HG02642 (cell line): ENCODE results near the gene ACR.

Source experiments
- ATAC-seq: cut with Tn5 transposase; IDR thresholded peaks from one replicate; pipeline ENCODE4 v1.9.1; 2021; ENCODE audit warnings: mild to moderate bottlenecking; ENCODE audit not compliant: unreplicated experiment, poor library complexity

The ACR gene

GRCh38 chr22:50737728-50738648 lies at the start of gene ACR:
Gene ACR (plus strand): TSS chr22:50738204. CDS start chr22:50738236, 32 bp downstream.
- ATAC-seq: no peak

GRCh38 chr22:50688448-50688847 lies 49.6 kb upstream of the ACR start:
- ATAC-seq: no peak

DNA sequence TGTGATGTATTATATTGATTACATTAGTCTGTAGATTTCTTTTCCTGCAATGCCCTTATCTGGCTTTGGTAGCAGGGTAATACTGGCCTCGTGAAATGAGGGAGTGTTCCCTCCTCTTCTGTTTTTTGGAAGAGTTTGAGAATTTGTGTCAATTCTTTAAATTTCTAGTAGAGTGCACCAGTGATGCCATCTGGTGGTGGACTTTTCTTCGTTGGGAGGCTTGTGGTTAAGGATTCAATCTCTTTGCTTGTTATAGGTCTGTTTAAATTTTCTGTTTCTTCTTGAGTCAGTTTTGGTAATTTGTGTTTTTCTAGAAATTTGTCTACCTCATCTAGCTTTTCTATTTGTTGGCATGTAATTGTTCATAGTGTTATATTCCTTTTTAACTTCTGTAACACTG lies 46.5 kb upstream of the ACR start:
- ATAC-seq: no peak

- ATAC-seq: no peak
Observed at GRCh38 chr22:50693462-50693861, 44.5 kb upstream of the ACR start.

- no peak for ATAC-seq
Observed at GRCh38 chr22:50694099-50694605, 43.9 kb upstream of the ACR start.

DNA sequence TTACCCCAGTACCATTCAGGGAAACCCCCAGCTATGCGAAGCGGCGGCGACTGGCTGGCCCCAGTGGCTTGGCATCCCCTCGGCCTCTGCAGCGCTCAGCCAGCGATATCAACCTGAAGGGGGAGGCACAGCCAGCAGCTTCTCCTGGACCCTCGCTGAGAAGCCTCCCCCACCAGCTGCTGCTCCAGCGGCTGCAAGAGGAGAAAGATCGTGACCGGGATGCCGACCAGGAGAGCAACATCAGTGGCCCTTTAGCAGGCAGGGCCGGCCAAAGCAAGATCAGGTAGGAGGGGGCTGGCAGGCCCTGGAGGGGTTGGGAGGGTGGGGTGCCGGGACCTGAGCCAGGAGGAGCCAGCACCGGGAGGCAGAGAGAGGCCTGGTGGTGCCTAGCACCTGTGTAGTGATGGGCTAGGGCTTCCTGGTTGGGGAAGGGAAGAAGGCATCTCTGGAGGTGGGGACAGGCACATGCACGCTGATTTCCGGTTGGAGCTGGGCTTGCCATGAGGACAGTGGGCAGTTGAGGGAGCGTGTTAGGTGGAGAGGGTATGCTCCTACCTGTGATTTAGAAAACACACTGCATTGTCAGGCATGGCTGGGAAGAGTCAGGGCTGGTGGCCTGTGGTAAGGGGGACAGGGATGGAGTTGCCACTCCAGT lies 43.1 kb upstream of the ACR start:
- no peak for ATAC-seq

- ATAC-seq: no peak
Observed at GRCh38 chr22:50695421-50696250, 42.4 kb upstream of the ACR start.

DNA sequence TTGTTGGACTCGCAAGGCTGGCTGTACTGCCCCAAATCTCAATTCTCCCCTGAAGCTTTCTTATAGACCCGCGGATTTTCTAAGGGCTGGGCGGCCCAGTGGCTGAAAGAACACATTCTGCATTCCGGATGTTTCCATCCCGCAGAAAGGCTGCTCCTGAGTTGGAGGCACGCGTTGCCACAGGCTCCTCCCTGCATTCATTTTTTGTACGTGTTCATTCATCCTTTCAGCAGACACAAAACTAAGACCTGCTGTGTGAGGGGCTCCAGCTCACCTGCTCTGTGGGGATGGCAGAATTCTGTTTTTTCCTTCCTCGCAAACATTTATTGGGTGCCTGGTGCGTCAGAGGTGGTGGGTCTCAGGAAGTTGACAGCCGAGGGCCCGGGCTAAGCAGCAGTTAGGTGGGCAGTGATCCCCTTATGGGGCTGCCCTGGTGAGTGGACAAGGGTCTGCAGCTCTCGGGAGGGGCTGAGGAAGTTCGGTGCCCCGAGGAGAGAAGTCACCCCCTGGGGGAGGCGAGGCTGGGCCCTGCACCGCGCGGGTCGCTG lies 41.7 kb upstream of the ACR start:
- no peak for ATAC-seq

- ATAC-seq: no peak
Observed at GRCh38 chr22:50696799-50697561, 41.0 kb upstream of the ACR start.

- no peak for ATAC-seq
Observed at GRCh38 chr22:50697667-50698506, 40.1 kb upstream of the ACR start.

DNA sequence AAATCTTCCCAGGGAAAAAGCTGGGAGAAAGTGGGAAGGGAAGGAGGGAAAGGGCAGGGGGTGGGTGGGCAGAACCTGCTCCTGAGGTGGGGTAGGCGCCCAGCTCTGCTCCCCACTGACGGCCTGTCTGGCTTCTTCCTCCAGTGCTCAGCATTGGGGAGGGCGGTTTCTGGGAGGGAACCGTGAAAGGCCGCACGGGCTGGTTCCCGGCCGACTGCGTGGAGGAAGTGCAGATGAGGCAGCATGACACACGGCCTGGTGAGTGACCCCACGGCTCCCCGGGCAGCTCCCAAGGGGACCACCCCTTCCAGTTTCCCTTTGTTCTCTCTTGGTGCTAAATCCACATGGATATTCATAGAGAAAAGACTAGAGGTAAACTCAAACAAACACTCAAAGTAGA lies 39.5 kb upstream of the ACR start:
- no peak for ATAC-seq

GRCh38 chr22:50699001-50699755 lies 38.8 kb upstream of the ACR start:
- ATAC-seq: no peak

- ATAC-seq: no peak
Observed at GRCh38 chr22:50699756-50700386, 38.1 kb upstream of the ACR start.

GRCh38 chr22:50700387-50701075 lies 37.5 kb upstream of the ACR start:
- no peak for ATAC-seq

GRCh38 chr22:50701076-50701419 lies 37.0 kb upstream of the ACR start:
- no peak for ATAC-seq

DNA sequence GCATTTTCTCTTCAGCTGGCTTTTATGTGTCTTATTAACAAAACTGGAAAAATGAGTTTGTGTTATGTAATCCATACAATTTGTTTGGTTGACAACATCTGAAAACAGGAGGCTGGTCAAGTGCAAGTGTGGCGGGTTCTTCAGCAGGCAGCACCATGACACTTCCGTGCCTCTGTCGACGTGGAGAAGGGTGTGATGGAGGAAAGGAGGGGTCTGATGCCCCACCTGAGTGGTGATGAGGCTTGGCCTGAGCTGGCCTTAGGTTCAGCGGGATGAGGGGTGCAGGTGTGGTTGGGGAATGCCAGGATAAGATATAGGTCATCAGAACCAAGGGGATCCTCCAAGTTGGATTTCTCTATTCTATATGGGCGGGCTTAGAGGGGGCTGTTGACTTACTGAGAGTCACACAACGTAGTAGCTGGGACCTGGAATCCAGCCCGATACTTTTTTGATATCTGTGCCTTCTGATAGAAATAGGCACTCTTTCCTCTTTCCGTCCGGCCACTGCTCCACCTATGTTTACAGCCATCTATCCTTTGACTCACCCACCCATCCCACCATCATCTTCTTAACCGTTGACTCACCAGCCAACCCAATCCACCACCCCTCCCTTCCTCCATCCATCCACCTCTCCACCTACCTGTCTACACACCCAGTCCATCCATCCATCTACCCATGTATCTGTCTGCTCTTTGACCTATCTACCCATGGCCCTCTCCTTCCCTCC lies 36.4 kb upstream of the ACR start:
- ATAC-seq: no peak
